ENCODE data around the gene ARHGAP44. TPM values are rescaled to one million over a fixed set of nuclear protein-coding genes. Genes with fewer than 3 reads are reported as not detected.

Gene ARHGAP44
- total and polyA plus RNA-seq, 2 of the 4 experiments (the other 2 are of a cell fraction) = 0.54 to 1.0 TPM

- Histone ChIP-seq H2BK5ac (ENCODE audit: low read depth, low read length, poor library complexity, severe bottlenecking) (no peak overlapping the region), H2AFZ (replicated peaks; ENCODE audit: low read length, poor library complexity) (no peak overlapping the region), H3K4me1 (ENCODE audit: control insufficient read depth, insufficient read depth, low read length) (no peaks in the 10 kb centered on the region), H3K9me1 (ENCODE audit: insufficient read depth, low read length) (no peaks in the 10 kb centered on the region), H4K8ac (ENCODE audit: low read depth in 2 of 2, low read length in 2 of 2) (no peak overlapping the region), H4K91ac (ENCODE audit: insufficient read depth, low read depth, low read length) (no peak overlapping the region), H3K27me3 (ENCODE audit: control insufficient read depth, insufficient read depth, low read length) (no peaks in the 10 kb centered on the region), H3K23ac (ENCODE audit: low read depth, low read length) (no peak overlapping the region), H3K4me2 (ENCODE audit: low read depth, low read length) (no peak overlapping the region), H3K79me1 (ENCODE audit: low read depth in 1 of 2, low read length in 2 of 2) (peaks cover 6 to 19% of the 10 kb centered on the region in 2 experiments; a peak in 1 of 4 replicates), H3K56ac (ENCODE audit: extremely low read depth, insufficient read depth, low read length) (no peak overlapping the region), H4K20me1 (ENCODE audit: insufficient read depth, low read length) (peaks cover 9% of the 10 kb centered on the region; the same call in 1 of the 2 replicates), H2BK20ac (ENCODE audit: low read depth, low read length) (no peak overlapping the region), H4K5ac (ENCODE audit: low read depth, low read length) (no peak overlapping the region), H2AK9ac (replicated peaks; ENCODE audit: low read depth, low read length, poor library complexity) (no peak overlapping the region), H3K14ac (replicated peaks; ENCODE audit: low read depth, low read length) (no peak overlapping the region), H3K9me3 (ENCODE audit: control insufficient read depth, insufficient read depth, low read length) (no peaks in the 10 kb centered on the region), H3K27ac (ENCODE audit: insufficient read depth, low read length) (no peak overlapping the region), H3K36me3 (ENCODE audit: control insufficient read depth, insufficient read depth, low read length) (peaks cover 45% of the 10 kb centered on the region), H3K4me3 (ENCODE audit: insufficient read depth, low read depth, low read length) (no peak overlapping the region), H3K18ac (ENCODE audit: low read depth, low read length) (no peak overlapping the region), H3K4ac (ENCODE audit: low read depth, low read length) (no peak overlapping the region), H2BK15ac (ENCODE audit: low read depth, low read length) (no peak overlapping the region), H2BK120ac (ENCODE audit: low read depth, low read length) (no peak overlapping the region), H3K9ac (ENCODE audit: low read depth, low read length) (no peak overlapping the region), H2AK5ac (ENCODE audit: low read depth, low read length) (no peak overlapping the region)
- CTCF ChIA-PET = no interaction called here
- intact Hi-C loops (cut with micrococcal nuclease) = no loop called here
- WGBS, 2 experiments (ENCODE audit: extremely low coverage in 2 of 2, insufficient read length in 1 of 2) = no CpG with 5 or more reads among the region's 6 CpGs
- DNase-seq = no peak
- BruUV-seq (replicated peaks) = no TSS peak
- no peak for ATAC-seq (ENCODE audit: low read depth)
- in situ Hi-C loops (cut with MboI; ENCODE audit: low sequenced_read_pairs) = loop anchor here (10.0 to 25.0 kb wide), 3 partner anchors 341 to 1011 kb away; partner anchors contain the start of genes MYOCD and ZNF18
- TF ChIP-seq MAFK (IDR thresholded peaks at IDR 0.05; ENCODE audit: low read depth, low read length) = 0 out of 2 replicates have a peak, but pooled peaks have one; percentile 27
- no peak for TF ChIP-seq FOS (IDR thresholded peaks at IDR 0.05; ENCODE audit: low read depth, low read length)
- dilution Hi-C loops (cut with HindIII; ENCODE audit: low sequenced_read_pairs, unreplicated experiment) = no loop called here
- POLR2A ChIA-PET (ENCODE audit: unreplicated experiment) = no interaction called here
Observed at GRCh38 chr17:13005530-13005929, 216.2 kb downstream of the ARHGAP44 start.

All from IMR-90 (cell line).